Rectal smooth muscle tissue (tissue), 1 donor: ENCODE results near the gene PLAGL2.
"Not testable (repeated sequence)": the region's sequence is repeated elsewhere in the genome, so short reads cannot be mapped to it uniquely, and the experiment has no call there.

Source experiments
- H3K27ac ChIP-seq: one replicate; pipeline ENCODE4 v1.7.0; 2013; ENCODE audit warnings: low read depth, low read length, inconsistent platforms
- H3K27me3 ChIP-seq: one replicate; pipeline ENCODE4 v1.7.0; 2013; ENCODE audit warnings: low read length; ENCODE audit not compliant: control insufficient read depth, insufficient read depth
- H3K36me3 ChIP-seq: one replicate; pipeline ENCODE4 v1.7.0; 2013; ENCODE audit warnings: low read length; ENCODE audit not compliant: control insufficient read depth, insufficient read depth
- H3K4me1 ChIP-seq: one replicate; pipeline ENCODE4 v1.7.0; 2013; ENCODE audit warnings: low read length; ENCODE audit not compliant: control insufficient read depth, insufficient read depth
- H3K4me3 ChIP-seq: one replicate; pipeline ENCODE4 v1.7.0; 2013; ENCODE audit warnings: low read length
- H3K9ac ChIP-seq: one replicate; pipeline ENCODE4 v1.7.0; 2013; ENCODE audit warnings: low read length

The PLAGL2 gene

GRCh38 chr20:32207626-32208498 lies at the start of gene PLAGL2, which contains the start of gene POFUT1:
Gene PLAGL2 (minus strand): TSS chr20:32207743. CDS start chr20:32202178, 5,565 bp downstream.
Gene POFUT1 (plus strand): TSS chr20:32207880. CDS start chr20:32207942, 62 bp downstream.
- H3K27me3 ChIP-seq: no peaks in the 10 kb centered on the region
- H3K4me1 ChIP-seq: peaks cover 20% of the 10 kb centered on the region
- peak within 1 kb of the TSS; percentile 97 for H3K9ac ChIP-seq
- peak within 1 kb of the TSS; percentile 94 for H3K4me3 ChIP-seq
- peaks cover 4% of the 10 kb centered on the region for H3K36me3 ChIP-seq
- peak within 1 kb of the TSS; percentile 69 for H3K27ac ChIP-seq

GRCh38 chr20:32252189-32252588 lies 44.6 kb upstream of the PLAGL2 start:
- H3K9ac ChIP-seq: no peak overlapping the region
- no peak overlapping the region for H3K4me3 ChIP-seq
- H3K27me3 ChIP-seq: no peaks in the 10 kb centered on the region
- no peak overlapping the region for H3K27ac ChIP-seq
- no peaks in the 10 kb centered on the region for H3K36me3 ChIP-seq
- no peaks in the 10 kb centered on the region for H3K4me1 ChIP-seq

GRCh38 chr20:32251470-32251869 lies 43.9 kb upstream of the PLAGL2 start:
- no peak overlapping the region for H3K27ac ChIP-seq
- no peaks in the 10 kb centered on the region for H3K27me3 ChIP-seq

GRCh38 chr20:32249030-32249738 lies 41.6 kb upstream of the PLAGL2 start:
- no peaks in the 10 kb centered on the region for H3K27me3 ChIP-seq
- H3K9ac ChIP-seq: no peak overlapping the region
- no peak overlapping the region for H3K4me3 ChIP-seq
- H3K27ac ChIP-seq: no peak overlapping the region
- H3K4me1 ChIP-seq: no peaks in the 10 kb centered on the region
- no peaks in the 10 kb centered on the region for H3K36me3 ChIP-seq

More at GRCh38 chr20:32251470-32251869, 43.9 kb upstream of the PLAGL2 start:
- H3K4me1 ChIP-seq: no peaks in the 10 kb centered on the region
- no peak overlapping the region for H3K9ac ChIP-seq
- no peaks in the 10 kb centered on the region for H3K36me3 ChIP-seq
- H3K4me3 ChIP-seq: no peak overlapping the region

GRCh38 chr20:32248043-32248442 lies 40.5 kb upstream of the PLAGL2 start:
- no peak overlapping the region for H3K4me3 ChIP-seq
- H3K27me3 ChIP-seq: no peaks in the 10 kb centered on the region
- H3K4me1 ChIP-seq: no peaks in the 10 kb centered on the region
- no peak overlapping the region for H3K27ac ChIP-seq
- no peak overlapping the region for H3K9ac ChIP-seq
- no peaks in the 10 kb centered on the region for H3K36me3 ChIP-seq

- H3K27ac ChIP-seq, H3K4me1 ChIP-seq, H3K4me3 ChIP-seq, H3K27me3 ChIP-seq, H3K36me3 ChIP-seq, H3K9ac ChIP-seq: not testable (repeated sequence)
Observed at GRCh38 chr20:32246208-32246607, 38.7 kb upstream of the PLAGL2 start.

- Histone ChIP-seq H3K4me1 (no peaks in the 10 kb centered on the region), H3K27me3 (no peaks in the 10 kb centered on the region), H3K36me3 (no peaks in the 10 kb centered on the region), H3K4me3 (no peak overlapping the region), H3K9ac (no peak overlapping the region), H3K27ac (no peak overlapping the region)
Observed at GRCh38 chr20:32244959-32245358, 37.4 kb upstream of the PLAGL2 start.

- Histone ChIP-seq H3K27ac (no peak overlapping the region), H3K27me3 (no peaks in the 10 kb centered on the region), H3K9ac (no peak overlapping the region)
Observed at GRCh38 chr20:32244150-32244823, 36.7 kb upstream of the PLAGL2 start.

GRCh38 chr20:32241807-32242206 lies 34.3 kb upstream of the PLAGL2 start:
- H3K36me3 ChIP-seq: no peaks in the 10 kb centered on the region
- no peaks in the 10 kb centered on the region for H3K27me3 ChIP-seq
- H3K9ac ChIP-seq: no peak overlapping the region

More at GRCh38 chr20:32244150-32244823, 36.7 kb upstream of the PLAGL2 start:
- H3K4me3 ChIP-seq: no peak overlapping the region
- H3K36me3 ChIP-seq: no peaks in the 10 kb centered on the region
- no peaks in the 10 kb centered on the region for H3K4me1 ChIP-seq

GRCh38 chr20:32240205-32240604 lies 32.7 kb upstream of the PLAGL2 start:
- H3K4me3 ChIP-seq: no peak overlapping the region
- H3K4me1 ChIP-seq: no peaks in the 10 kb centered on the region
- H3K36me3 ChIP-seq: no peaks in the 10 kb centered on the region
- no peak overlapping the region for H3K27ac ChIP-seq
- no peaks in the 10 kb centered on the region for H3K27me3 ChIP-seq
- H3K9ac ChIP-seq: no peak overlapping the region

More at GRCh38 chr20:32241807-32242206, 34.3 kb upstream of the PLAGL2 start:
- Histone ChIP-seq H3K4me1 (no peaks in the 10 kb centered on the region), H3K27ac (no peak overlapping the region), H3K4me3 (no peak overlapping the region)

- no peaks in the 10 kb centered on the region for H3K36me3 ChIP-seq
- H3K4me3 ChIP-seq: no peak overlapping the region
- H3K27ac ChIP-seq: no peak overlapping the region
- no peaks in the 10 kb centered on the region for H3K27me3 ChIP-seq
- H3K9ac ChIP-seq: no peak overlapping the region
- H3K4me1 ChIP-seq: no peaks in the 10 kb centered on the region
Observed at GRCh38 chr20:32238483-32239425, 31.2 kb upstream of the PLAGL2 start.
